Stimulated activated CD4-positive, alpha-beta T cell treated with anti-CD3 and anti-CD28 coated beads, Interleukin-1b, Interleukin-23, amount 100 ng/mL, for 1 hour (primary cell): ENCODE data around the gene LMBRD2.

Source experiments
- DNase-seq, 2 donors: peaks; one replicate each; pipeline ENCODE4 v3.0.0-alpha.2; 2020; ENCODE audit warnings: low read depth in 2 of 2

Gene LMBRD2

DNA sequence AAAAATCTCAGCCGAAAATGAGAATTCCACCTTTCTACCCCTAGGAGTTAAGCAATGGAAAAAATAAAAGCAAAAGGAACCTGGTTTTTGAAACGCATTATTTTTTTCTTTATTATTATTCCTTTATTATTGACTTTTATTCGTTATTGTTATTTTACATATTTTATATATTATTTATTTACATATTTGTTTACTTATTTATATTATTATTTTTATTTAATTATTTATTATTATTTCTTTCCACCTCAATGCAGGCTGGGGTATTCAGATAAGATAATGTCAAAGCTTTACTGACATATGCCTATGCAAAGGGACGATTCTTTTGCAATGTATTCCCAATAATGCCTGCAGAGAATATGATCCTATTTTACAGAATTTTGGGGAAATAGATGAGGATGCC, 101.7 kb downstream of the LMBRD2 start:
- DNase-seq, result no peak
